GM18858 (cell line): ENCODE results near the gene CCDC146.
"Not testable (repeated sequence)": the region's sequence is repeated elsewhere in the genome, so short reads cannot be mapped to it uniquely, and the experiment has no call there.

Experiments
- ATAC-seq: cut with Tn5 transposase; IDR thresholded peaks from one replicate; pipeline ENCODE4 v1.9.1; 2021; ENCODE audit not compliant: unreplicated experiment

Gene CCDC146

DNA sequence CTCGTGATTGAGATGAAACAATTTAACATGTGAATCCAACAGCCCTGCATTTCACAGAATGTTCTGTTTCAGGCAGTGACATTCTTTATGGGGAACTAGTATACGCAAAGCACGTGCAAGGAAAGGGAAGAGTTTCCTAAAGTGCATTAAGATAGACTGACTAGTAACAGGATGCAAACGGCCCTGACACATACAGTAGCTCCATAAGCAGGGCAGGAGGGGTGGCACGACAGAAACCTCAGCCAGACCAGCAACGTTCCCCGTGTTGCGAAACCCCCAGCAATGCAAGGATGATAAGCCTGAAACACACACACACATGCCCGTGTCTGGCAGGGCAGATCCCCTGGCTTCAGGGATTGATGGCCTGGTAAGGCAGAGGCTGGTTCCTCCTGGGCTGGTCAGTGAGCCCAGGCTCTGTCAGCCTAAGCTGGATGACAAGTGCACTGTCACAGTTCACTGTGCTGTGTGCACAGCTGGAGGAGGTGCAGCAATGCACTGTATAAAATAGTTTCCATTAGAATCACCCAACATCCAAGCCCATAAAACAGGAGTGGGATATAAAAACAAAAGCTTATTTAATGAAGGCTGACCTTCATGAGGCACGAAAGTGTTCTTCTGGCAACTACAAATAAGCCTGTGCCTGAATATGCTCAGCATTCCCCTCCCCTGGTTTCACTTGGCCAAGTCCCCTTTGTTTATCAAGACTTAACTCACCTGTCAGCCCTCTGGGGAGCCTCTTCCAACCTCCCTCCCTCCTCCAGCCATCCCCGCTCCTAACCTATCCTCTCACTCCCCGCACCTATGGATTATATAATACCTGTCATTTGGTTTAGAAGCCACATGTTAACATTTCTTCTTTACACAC lies 204.9 kb downstream of the CCDC146 start:
- no peak for ATAC-seq

DNA sequence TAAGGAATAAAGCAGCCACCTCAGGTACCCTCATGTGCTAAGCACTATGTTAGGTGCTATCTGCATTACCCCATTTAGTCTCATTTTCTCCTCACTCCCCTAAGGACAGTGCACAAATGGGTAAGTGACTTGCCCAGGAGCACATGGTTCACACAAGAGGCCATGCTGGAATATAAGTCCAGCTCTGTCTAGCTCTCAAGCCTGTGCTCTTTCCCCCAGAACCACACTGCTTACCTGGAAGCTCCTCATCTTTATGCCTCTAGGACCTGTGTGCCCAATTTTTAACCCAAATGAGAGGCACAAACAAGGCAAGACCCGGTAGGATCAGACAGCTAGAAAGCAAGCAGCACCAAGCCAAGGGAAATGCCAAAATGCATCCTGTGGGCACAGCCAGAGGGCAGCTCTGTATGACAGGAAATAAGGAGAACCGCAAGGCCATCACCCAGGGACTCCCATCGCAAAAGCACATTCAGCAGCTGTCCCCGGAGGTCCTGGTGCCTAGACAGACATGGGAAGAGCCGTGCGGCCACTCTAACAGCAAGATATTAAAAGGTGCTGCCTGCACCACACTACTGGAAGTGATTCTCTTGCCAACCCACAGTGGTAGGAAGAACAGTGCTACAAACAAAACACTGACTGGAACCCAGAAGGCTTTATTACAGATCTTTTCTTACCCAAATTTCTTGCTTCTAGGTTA lies 205.7 kb downstream of the CCDC146 start:
- no peak for ATAC-seq

DNA sequence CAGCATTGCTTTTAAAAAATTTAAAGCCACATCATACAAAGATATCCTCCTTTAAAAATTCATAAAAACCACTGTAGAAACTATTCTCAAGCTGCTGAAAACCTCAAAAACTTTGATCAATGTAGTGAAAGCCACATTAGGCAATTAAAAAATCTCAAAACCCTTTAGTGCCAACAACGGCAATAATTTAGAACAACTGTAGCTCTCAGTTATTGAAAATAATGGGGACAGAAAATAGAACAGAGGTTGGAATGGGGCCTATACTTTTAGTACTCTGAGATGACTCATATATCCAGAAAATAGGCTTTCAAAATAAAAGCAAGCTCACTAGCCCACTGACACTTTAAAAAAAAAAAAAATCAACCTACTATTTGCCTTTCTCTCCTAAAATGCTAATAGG lies 206.3 kb downstream of the CCDC146 start:
- no peak for ATAC-seq

DNA sequence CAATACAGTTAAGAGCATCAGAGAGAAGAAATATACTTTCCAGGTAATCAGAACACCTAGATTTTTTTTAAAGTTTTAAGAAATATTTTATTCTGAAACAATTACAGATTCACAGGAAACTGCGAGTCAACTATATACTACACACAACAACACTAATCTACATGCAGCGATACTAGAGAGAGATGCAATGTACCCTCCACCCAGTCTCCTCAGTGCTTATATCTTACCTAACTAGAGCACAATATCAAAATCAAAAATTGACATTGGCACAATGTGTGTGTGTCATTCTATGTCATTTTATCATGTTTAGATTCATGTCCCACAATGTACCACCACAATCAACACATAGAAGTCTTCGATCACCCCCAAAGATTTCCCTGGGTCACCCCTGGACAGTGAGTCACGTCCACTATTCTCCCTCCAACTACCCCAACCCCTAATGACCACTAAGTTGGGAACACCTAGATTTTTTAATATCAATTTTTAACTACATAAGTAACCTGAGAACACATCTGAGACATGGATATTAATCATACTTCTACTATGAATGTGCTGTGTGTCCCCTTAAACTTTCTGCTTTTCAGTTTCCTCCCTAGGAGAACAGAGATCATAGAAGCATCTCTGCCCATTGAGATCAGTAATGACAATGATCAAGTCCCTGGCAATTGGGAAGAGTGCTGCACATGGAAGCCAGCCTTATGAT lies 207.2 kb downstream of the CCDC146 start:
- ATAC-seq, result no peak

DNA sequence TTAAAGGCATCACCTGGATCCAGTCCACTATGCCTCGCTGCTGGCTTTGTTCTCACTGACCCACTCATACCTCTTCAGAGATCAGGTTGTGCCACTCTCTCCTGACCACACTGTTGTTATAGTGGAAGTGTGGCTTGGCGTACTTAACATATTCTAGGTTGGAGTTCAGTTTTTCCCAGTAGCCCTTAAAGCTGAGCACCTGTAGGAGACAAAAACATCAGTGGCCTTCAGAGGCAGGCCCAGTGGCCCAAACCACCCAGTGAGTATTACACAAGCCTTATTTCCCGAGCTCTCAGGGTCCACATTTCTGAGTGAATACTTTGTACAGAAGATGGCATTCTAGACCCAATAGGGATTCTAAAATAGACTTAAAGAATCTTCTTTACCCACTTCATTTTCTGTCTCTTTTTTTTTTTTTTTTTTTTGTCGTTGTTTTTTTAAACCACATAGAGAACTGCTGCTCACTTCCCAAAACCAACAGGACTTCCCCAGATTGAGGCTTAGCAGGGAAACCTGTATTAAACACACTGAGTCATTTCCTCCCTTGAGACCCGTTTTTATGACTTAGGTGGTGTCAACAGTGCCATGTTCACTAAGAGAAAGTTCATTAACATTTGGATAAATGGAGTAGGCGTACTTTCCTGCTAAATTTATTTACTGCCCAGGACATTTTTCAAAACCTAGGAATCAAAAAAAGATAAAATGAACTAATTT lies 207.9 kb downstream of the CCDC146 start:
- ATAC-seq, result peak; percentile 57

DNA sequence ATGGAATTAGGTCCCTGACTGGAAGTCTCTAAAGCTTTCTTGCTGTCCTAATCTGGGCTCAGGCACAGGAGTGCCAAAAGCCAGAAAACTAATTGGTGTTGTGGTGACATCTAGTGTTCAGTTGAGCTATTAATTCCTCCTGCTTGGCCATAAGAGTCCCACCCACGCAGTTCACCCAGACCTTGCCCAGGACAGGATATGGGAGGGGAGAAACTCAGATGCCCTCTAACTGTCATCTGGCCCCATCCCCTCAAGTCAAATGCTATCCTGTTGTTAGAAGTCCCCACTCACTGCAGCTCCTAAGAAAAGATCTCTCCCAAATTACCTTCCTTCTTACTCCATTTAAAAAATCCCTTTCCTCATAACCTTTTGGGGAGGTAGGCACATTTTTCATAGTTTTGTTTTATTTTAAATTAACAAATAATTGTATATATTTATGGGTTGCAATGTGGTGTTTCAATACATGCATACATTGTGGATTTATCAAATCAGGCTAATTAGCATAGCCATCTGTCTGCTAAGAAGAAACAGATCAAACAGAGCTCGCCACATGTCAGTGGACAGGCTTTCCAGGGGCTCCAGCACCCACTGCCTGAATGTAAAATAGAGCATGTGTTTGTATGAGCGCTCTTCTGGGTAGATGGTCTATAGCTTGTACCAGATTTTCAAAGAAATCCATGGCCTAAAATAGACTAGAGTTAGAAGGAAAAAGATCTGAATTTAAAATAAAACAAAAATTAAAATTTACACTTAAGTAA lies 209.7 kb downstream of the CCDC146 start:
- peak; percentile 73 for ATAC-seq

DNA sequence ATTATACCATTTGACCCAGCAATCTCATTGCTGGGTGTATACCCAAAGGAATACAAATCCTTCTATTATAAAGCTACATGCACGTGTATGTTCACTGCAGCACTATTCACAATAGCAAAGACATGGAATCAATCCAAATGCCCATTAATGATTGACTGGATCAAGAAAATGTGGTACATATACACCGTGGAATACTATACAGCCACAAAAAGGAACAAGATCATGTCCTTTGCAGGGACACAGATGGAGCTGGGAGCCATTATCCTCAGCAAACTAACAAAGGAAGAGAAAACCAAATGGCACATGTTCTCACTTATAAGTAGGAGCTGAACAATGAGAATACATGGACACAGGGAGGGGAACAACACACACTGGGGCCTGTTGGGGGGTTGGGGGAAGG lies 211.6 kb downstream of the CCDC146 start:
- not testable (repeated sequence) for ATAC-seq

DNA sequence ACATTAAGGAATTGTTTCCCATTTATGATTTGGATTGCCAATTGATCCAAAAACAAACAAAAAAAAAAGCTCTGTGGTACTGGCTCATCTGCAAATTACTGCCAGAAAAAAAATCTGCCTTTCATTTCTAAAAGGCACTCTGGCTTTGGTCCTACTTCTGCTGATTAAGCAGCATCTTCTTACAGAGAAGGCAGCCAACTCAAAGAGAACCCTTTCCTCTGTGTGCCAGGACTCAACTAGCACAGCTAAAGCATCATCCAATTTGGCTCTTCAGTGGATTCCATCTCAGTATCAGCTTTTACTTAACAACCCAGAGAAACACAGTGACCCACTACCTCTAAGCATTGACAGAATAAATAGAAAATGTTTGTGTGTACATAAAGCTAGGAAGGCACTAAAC lies 213.2 kb downstream of the CCDC146 start:
- ATAC-seq, result no peak

DNA sequence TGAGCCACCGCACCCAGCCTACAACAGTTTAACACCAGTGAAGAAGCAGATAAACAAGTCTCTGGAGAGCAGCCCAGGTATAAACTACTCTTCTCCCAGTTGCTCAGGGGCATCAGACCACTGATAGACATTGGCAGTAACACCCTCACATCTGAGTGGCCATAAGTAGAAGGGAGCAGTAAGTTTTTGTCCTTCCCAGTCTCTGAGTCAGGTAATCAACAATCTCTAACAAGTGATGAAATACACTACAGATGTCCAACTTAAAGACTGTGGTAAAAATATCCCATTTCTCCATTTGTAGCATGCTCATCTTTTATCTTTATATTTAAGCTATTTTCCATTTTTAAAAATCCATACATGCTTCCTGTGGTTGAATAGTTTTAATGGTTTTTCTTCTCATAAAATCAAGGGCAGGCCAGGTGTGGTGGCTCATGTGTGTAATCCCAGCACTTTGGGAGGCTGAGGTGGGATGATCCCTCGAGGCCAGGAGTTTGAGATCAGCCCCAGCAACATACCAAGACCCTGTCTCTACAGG lies 215.1 kb downstream of the CCDC146 start:
- ATAC-seq, result no peak

DNA sequence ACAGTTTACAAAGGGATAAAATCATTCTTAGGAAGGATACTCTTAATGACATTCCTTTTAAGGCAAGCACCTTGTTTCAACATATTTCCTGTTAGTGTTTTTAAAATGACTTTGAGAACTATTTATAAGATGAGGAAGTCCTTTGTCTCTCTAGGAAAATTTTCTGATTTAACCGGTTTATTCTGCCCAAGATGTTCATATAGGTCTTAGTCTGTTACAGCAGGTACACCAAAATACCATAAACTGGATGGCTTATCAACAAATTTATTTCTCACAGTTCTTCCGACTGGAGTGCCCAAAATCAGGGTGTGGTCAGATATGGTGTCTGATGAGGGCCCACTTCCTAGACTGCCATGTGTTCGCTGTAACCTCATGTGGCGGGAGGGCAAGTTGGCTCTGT lies 215.8 kb downstream of the CCDC146 start:
- no peak for ATAC-seq

DNA sequence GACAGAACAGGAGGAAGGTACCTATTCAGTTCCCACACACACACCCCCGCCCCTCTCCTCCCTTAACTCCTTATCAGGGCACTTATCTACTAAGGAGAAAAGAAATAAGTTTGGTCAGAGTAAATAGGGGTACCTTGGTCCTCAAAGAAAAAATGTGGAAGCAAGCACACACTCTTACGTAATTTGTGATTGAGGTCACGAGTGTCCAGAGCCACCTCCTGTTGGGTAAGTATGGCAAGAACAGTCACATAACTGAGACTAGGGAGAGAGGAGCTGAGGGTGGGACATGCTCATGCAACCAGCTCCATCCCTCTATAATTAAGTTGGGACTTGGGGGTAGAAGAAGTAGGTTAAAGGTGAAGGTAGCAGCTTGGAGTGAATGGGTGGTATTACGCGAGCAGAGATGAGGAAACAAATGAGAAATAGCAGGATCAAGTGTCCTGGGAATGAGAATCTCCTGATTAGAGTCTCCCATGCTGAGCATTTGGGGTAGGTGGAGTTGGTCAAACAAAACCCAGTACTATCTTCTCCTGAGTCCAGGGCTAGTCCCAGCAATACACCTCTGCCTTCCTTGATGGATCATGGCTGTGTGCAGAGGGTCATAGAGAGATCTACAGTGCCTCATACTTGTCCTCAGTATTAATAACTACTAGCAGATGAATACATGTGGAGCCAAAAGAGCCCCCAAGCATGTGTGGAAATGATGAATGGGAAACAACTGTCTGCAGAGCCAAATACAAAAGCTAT lies 216.6 kb downstream of the CCDC146 start:
- no peak for ATAC-seq

DNA sequence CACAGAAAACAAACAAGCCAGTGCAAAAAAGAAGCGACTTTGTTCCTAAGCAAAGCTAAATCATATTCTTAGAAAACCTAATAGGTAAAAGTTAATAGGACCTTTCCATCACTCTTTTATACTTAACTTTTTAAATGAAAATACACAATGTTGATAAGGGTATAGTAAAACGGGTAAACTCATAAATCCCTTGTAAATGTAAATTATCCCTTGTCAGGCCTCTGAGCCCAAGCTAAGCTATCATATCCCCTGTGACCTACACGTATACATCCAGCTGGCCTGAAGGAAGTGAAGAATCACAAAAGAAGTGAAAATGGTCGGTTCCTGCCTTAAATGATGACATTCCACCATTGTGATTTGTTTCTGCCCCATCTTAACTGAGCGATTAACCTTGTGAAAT lies 217.3 kb downstream of the CCDC146 start:
- ATAC-seq, result no peak
